ENCODE data around the gene P4HB. TPM values are rescaled to one million over a fixed set of nuclear protein-coding genes. Genes with fewer than 3 reads are reported as not detected.

The P4HB gene
- total RNA-seq, 1 experiment from 2014 or later, result 777 TPM

DNA sequence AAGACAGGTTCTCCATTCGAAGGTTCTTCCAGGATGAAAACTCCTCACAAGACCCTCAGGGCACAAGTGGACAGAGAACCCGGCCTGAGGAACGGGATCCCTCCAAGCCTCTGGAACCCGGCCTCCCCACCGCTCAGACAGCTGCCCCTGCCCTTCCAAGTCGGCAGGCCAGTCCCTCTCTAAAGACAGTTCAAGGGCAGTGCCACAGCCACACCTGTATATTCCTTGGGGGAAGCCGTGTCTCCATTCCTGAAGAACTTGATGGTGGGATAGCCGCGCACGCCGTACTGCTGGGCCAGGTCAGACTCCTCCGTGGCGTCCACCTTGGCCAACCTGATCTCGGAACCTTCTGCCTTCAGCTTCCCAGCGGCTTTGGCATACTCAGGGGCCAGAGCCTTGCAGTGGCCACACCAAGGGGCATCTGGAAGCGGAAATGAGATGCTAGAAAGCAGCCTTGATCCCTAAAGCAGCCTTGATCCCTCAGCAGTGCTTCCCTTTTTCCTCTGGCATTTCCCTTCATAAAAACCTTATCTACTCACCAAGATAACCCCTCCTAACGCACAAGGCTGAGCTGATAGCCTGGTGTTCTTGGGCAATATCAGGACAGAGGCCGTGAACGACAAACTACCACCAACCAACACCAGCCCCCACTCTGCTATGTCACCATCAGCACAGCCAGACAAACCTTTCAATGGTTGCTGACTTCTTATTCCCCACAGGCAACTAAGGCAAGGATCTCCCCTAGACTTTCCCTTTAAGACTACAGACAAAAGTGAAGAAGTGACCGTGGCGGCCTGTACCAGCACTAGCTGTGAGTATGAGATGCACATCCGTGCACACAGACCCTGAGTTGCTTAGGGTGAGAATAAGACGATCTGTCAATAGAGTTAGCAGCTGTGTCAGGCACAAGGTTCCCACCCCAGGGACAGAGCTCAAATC is 1.1 kb downstream of the P4HB start:
- Mint-ChIP-seq H3K9me3 (ENCODE audit: low read depth, unreplicated experiment) (no peaks in the 10 kb centered on the region), H3K27me3 (ENCODE audit: unreplicated experiment) (no peaks in the 10 kb centered on the region), H3K27ac (ENCODE audit: unreplicated experiment) (peak overlapping the region; percentile 96), H3K36me3 (ENCODE audit: insufficient read depth, unreplicated experiment) (peaks cover 95% of the 10 kb centered on the region), H3K4me3 (ENCODE audit: low read depth, unreplicated experiment) (peak overlapping the region; percentile 99), H3K4me1 (ENCODE audit: low read depth, unreplicated experiment) (peaks cover 20% of the 10 kb centered on the region)
- CTCF ChIA-PET, result interaction anchor here (0.6 kb wide), 2 partner anchors 10 to 16 kb away, joined by 3 read pairs; no protein-coding TSS in a partner anchor
- TF ChIP-seq, protein P1, sequence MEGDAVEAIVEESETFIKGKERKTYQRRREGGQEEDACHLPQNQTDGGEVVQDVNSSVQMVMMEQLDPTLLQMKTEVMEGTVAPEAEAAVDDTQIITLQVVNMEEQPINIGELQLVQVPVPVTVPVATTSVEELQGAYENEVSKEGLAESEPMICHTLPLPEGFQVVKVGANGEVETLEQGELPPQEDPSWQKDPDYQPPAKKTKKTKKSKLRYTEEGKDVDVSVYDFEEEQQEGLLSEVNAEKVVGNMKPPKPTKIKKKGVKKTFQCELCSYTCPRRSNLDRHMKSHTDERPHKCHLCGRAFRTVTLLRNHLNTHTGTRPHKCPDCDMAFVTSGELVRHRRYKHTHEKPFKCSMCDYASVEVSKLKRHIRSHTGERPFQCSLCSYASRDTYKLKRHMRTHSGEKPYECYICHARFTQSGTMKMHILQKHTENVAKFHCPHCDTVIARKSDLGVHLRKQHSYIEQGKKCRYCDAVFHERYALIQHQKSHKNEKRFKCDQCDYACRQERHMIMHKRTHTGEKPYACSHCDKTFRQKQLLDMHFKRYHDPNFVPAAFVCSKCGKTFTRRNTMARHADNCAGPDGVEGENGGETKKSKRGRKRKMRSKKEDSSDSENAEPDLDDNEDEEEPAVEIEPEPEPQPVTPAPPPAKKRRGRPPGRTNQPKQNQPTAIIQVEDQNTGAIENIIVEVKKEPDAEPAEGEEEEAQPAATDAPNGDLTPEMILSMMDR (IDR thresholded peaks at IDR 0.05; ENCODE audit: unreplicated experiment), result no peak
- intact Hi-C loops (cut with micrococcal nuclease; ENCODE audit: unreplicated experiment), result no loop called here
- no peak for DNase-seq
- TSS peak; percentile 42 for BruUV-seq (replicated peaks)

DNA sequence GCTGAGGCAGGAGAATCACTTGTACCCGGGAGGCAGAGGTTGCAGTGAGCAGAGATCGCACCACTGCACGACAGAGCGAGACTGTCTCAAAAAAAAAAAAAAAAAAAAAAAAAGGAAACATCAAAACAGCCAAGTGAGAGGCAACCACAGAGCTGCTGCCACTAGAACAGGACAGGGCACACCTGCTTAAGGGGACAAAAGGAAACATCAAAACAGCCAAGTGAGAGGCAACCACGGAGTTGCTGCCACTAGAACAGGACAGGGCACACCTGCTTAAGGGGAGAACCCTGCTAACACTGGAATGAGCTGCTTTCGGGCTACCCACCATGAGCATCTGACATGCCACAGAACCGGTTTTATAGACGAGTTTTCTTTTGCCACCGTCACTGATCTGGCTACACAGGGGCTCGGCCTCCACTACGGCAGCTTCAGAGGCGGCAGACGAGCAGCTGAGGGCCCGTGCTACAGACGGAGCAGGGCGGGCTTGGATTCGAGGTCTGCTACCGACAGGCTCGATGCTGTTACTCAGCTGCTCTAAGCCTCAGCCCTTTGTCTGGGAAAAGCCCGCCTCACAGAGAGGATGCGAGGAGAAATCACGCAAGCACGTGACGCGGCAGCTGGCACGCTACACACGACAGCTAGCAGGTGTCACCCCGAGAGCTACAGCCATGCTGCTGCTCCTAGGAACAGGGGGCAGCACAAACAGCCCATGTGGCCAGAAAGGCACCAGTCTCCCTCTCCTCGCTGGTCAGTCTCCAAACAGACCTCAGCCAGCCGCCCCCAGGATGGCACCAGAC is 2.0 kb downstream of the P4HB start:
- no peak for DNase-seq
- no peaks in the 10 kb centered on the region for H3K9me3 Mint-ChIP-seq (ENCODE audit: low read depth, unreplicated experiment)
- H3K27me3 Mint-ChIP-seq (ENCODE audit: unreplicated experiment), result no peaks in the 10 kb centered on the region
- TF ChIP-seq, protein P1 (IDR thresholded peaks at IDR 0.05; ENCODE audit: unreplicated experiment), result no peak
- BruUV-seq (replicated peaks), result no TSS peak
- peaks cover 98% of the 10 kb centered on the region for H3K36me3 Mint-ChIP-seq (ENCODE audit: insufficient read depth, unreplicated experiment)
- H3K4me3 Mint-ChIP-seq (ENCODE audit: low read depth, unreplicated experiment), result peak overlapping the region; percentile 99
- CTCF ChIA-PET, result interaction anchor here (0.6 kb wide), 1 partner anchor 17 kb away, joined by 3 read pairs; no protein-coding TSS in a partner anchor
- H3K27ac Mint-ChIP-seq (ENCODE audit: unreplicated experiment), result no peak overlapping the region
- intact Hi-C loops (cut with micrococcal nuclease; ENCODE audit: unreplicated experiment), result no loop called here
- peaks cover 18% of the 10 kb centered on the region for H3K4me1 Mint-ChIP-seq (ENCODE audit: low read depth, unreplicated experiment)

DNA sequence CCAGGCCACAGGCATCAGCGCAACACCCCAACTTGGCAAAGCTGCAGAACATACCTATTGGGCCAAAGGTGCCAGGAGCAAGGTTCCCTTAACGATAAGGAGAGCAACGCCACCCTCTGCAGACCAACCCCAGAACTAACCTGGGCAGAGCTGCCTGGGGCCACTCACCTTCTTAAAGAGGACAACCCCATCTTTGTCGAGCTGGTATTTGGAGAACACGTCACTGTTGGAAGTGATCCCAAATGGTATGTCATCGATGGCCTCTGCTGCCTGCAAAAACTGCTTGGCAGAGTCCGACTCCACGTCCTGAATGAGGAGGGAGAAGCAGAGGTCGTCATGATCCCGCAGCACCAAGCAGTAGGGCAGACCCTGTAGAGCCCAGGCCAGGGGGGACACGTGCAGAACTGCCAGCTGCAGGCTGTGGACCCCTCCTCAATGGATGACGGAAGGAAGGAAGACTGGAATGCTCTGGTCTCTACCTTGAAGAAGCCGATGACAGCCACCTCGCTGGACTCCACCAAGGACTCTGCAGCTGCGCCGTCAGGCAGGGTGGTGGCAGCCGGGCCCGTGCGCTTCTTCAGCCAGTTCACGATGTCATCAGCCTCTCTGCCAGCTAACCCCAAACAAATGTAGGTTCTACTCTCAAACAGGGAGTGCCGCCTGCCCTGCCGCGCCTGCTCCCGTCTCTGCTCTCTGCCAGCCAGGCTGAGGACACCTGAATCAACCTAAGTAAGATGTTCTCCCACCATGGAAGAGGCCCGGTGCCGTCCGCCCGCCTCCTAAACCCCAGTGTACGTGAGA is 5.2 kb downstream of the P4HB start:
- BruUV-seq (replicated peaks), result no TSS peak
- intact Hi-C loops (cut with micrococcal nuclease; ENCODE audit: unreplicated experiment), result no loop called here

More for the DNA sequence above, 5.2 kb downstream of the P4HB start:
- H3K4me3 Mint-ChIP-seq (ENCODE audit: low read depth, unreplicated experiment), result no peak overlapping the region
- H3K4me1 Mint-ChIP-seq (ENCODE audit: low read depth, unreplicated experiment), result peaks cover 7% of the 10 kb centered on the region
- no peak for DNase-seq
- CTCF ChIA-PET, result interaction anchor here (1.1 kb wide), 1 partner anchor 119 kb away, joined by 3 read pairs; no protein-coding TSS in a partner anchor
- peaks cover 99% of the 10 kb centered on the region for H3K36me3 Mint-ChIP-seq (ENCODE audit: insufficient read depth, unreplicated experiment)
- H3K9me3 Mint-ChIP-seq (ENCODE audit: low read depth, unreplicated experiment), result no peaks in the 10 kb centered on the region
- TF ChIP-seq, protein P1 (IDR thresholded peaks at IDR 0.05; ENCODE audit: unreplicated experiment), result no peak
- H3K27me3 Mint-ChIP-seq (ENCODE audit: unreplicated experiment), result no peaks in the 10 kb centered on the region
- H3K27ac Mint-ChIP-seq (ENCODE audit: unreplicated experiment), result no peak overlapping the region
